ENCODE data around the gene RHOU.

GRCh38 chr1:228734881-228735801 lies at the start of gene RHOU:
- peak; percentile 49; the same call in 1 of the 2 replicates for TF ChIP-seq CTCF (conservative IDR thresholded peaks at IDR 0.05; ENCODE audit: low read depth, low read length)
- peak; percentile 84 for TF ChIP-seq EZH2 (IDR thresholded peaks at IDR 0.05; ENCODE audit: low read length, unreplicated experiment)
- peak; percentile 65; the same call in 1 of the 2 replicates for TF ChIP-seq EZH2phosphoT487 (IDR thresholded peaks at IDR 0.05; ENCODE audit: borderline replicate concordance, low read length)

All from PC-3 (cell line).